Stimulated activated CD4-positive, alpha-beta T cell treated with anti-CD3 and anti-CD28 coated beads, Interleukin-12 subunit alpha, Interleukin-12 subunit beta, amount 100 ng/mL, for 48 hours (primary cell): Measurements from ENCODE around the gene P2RX5.
"Not testable (repeated sequence)": the region's sequence is repeated elsewhere in the genome, so short reads cannot be mapped to it uniquely, and the experiment has no call there.

Source experiments
- DNase-seq, 3 donors: peaks; one replicate each; pipeline ENCODE4 v3.0.0-alpha.2; 2020; ENCODE audit warnings: low read depth in 2 of 3, low spot score in 1 of 3

Gene P2RX5

GRCh38 chr17:3712811-3713463, 17.0 kb upstream of the P2RX5 start:
- DNase-seq = peak in 2 of 3 donors; percentile 26 to 29

GRCh38 chr17:3710951-3711383, 15.0 kb upstream of the P2RX5 start:
- peak; percentile 59 to 76 (median 71) for DNase-seq

GRCh38 chr17:3708366-3708765, 12.4 kb upstream of the P2RX5 start:
- DNase-seq = no peak

- not testable (repeated sequence) for DNase-seq
Observed at GRCh38 chr17:3705718-3705984, 9.7 kb upstream of the P2RX5 start.

GRCh38 chr17:3704931-3705717, 9.2 kb upstream of the P2RX5 start:
- DNase-seq = no peak

GRCh38 chr17:3702041-3702539, 6.1 kb upstream of the P2RX5 start:
- not testable (repeated sequence) for DNase-seq

- DNase-seq = no peak
Observed at GRCh38 chr17:3699951-3700350, 4.0 kb upstream of the P2RX5 start.

- DNase-seq = no peak
Observed at GRCh38 chr17:3698139-3698538, 2.2 kb upstream of the P2RX5 start.

- DNase-seq = no peak
Observed at GRCh38 chr17:3697103-3697476, 1.1 kb upstream of the P2RX5 start.

- DNase-seq = no peak
Observed at GRCh38 chr17:3695129-3695722, 729 bp downstream of the P2RX5 start.

GRCh38 chr17:3693829-3694231, 2.1 kb downstream of the P2RX5 start:
- peak; percentile 39 to 51 (median 47) for DNase-seq

GRCh38 chr17:3693141-3693540, 2.8 kb downstream of the P2RX5 start:
- DNase-seq = no peak

GRCh38 chr17:3692346-3692745, 3.6 kb downstream of the P2RX5 start:
- no peak for DNase-seq

- DNase-seq = no peak
Observed at GRCh38 chr17:3691617-3692067, 4.3 kb downstream of the P2RX5 start.

GRCh38 chr17:3690094-3690715, 5.8 kb downstream of the P2RX5 start:
- no peak for DNase-seq

- DNase-seq = no peak
Observed at GRCh38 chr17:3689262-3690093, 6.5 kb downstream of the P2RX5 start.

GRCh38 chr17:3688852-3689261, 7.1 kb downstream of the P2RX5 start:
- DNase-seq = no peak

- DNase-seq = no peak
Observed at GRCh38 chr17:3688027-3688553, 7.9 kb downstream of the P2RX5 start.

- no peak for DNase-seq
Observed at GRCh38 chr17:3685174-3685573, 10.8 kb downstream of the P2RX5 start.

GRCh38 chr17:3683054-3683511, 12.9 kb downstream of the P2RX5 start:
- DNase-seq = peak; percentile 34 to 76 (median 37)
